ENCODE measurements around the gene CALY.

Gene CALY

DNA sequence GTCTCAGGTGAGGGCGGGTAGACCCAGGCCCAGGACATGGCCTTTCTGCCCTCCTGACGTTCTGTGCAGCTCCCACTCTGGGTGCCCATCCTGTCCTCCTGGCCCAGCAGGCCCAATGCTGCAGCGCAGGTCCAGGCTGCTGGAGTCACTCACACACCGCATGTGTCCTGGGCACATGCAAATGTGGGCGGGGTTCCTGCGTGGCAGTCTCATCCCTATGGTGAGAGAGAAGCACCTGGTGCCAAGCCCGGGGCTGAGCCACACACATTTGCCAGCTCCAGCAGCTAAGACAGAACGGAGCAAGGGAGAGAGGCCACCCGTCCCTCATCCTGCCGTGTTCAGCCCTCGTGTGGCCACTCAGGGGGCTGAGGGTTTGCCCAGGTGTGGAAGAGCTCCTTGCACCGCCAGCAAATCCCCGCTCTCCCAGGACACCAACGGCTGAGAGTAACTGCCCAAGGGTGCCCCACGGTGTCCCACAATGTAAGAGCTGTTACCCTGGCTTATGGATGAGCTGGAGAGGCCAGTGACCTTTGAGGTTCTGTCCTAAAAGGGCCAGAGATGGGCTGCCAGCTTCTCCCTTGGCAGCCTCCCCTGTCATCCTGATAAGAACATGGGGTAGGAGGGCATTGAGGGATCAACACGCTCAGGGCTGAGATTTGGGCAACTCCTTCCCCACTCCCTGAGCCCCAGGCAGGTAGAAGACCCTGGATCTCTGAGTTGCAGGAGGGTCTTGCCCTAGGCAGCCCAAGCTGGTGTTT is 16.7 kb upstream of the CALY start:
- H3K27ac ChIP-seq = no peak overlapping the region
- TF ChIP-seq, protein P1, sequence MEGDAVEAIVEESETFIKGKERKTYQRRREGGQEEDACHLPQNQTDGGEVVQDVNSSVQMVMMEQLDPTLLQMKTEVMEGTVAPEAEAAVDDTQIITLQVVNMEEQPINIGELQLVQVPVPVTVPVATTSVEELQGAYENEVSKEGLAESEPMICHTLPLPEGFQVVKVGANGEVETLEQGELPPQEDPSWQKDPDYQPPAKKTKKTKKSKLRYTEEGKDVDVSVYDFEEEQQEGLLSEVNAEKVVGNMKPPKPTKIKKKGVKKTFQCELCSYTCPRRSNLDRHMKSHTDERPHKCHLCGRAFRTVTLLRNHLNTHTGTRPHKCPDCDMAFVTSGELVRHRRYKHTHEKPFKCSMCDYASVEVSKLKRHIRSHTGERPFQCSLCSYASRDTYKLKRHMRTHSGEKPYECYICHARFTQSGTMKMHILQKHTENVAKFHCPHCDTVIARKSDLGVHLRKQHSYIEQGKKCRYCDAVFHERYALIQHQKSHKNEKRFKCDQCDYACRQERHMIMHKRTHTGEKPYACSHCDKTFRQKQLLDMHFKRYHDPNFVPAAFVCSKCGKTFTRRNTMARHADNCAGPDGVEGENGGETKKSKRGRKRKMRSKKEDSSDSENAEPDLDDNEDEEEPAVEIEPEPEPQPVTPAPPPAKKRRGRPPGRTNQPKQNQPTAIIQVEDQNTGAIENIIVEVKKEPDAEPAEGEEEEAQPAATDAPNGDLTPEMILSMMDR (conservative IDR thresholded peaks at IDR 0.05) = no peak

DNA sequence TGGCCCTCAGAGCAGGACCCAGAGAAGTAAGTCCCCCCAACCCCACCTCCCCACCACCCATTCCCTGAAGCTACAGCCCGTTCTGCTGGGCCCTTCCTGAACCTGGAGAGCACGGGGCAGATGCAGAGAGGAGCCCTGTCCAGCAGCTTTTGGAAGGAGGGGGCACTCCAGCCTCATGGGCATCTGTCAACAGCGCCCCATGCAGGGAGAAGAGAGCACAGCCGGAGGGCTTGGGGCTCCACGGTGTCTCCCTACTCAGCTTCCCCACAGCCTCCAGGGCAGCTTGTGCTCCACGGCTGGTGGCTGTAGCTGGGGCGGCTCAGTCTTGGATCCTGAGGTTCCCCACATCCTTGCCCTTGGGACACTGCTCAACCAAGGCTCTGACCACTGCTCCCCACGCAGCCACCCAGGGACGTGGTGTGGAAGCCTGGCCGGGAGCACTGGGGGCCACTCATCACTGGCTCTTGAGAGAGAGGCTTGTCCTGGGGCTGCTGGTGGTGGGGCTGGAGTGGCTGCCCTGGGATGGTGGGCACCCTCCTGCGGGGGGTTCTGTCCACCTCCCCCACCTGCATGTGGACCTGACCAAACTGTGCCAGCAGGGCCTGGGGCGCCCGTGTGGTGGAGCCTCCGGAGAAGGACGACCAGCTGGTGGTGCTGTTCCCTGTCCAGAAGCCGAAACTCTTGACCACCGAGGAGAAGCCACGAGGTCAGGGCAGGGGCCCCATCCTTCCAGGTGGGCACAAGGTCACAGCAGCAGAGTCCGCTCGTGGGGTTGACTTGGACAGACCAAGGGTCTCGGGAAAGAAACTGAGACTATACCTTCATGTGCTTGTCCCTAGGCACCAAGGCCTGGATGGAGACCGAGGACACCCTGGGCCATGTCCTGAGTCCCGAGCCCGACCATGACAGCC is 15.0 kb upstream of the CALY start:
- TF ChIP-seq, protein P1 (conservative IDR thresholded peaks at IDR 0.05) = no peak
- no peak overlapping the region for H3K27ac ChIP-seq

DNA sequence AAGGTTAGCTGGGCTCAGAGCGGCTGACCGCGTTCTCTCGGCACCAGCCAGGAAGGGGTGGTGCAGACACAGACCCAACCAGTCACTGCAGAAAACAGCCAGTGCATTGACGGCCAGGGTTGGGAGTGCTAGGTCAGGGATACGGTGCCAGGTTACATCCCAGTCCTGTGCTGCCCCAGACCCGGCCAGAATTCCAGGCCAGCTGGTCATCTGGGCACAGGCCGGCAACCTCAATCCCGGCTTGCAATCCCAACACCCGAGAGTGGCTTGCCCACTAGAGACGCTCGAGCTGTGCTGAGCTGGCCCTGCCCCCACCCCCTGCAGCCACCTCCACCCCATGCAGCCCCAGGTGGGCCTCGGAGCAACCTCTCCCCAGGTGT is 14.2 kb upstream of the CALY start:
- TF ChIP-seq, protein P1 (conservative IDR thresholded peaks at IDR 0.05) = no peak
- no peak overlapping the region for H3K27ac ChIP-seq

DNA sequence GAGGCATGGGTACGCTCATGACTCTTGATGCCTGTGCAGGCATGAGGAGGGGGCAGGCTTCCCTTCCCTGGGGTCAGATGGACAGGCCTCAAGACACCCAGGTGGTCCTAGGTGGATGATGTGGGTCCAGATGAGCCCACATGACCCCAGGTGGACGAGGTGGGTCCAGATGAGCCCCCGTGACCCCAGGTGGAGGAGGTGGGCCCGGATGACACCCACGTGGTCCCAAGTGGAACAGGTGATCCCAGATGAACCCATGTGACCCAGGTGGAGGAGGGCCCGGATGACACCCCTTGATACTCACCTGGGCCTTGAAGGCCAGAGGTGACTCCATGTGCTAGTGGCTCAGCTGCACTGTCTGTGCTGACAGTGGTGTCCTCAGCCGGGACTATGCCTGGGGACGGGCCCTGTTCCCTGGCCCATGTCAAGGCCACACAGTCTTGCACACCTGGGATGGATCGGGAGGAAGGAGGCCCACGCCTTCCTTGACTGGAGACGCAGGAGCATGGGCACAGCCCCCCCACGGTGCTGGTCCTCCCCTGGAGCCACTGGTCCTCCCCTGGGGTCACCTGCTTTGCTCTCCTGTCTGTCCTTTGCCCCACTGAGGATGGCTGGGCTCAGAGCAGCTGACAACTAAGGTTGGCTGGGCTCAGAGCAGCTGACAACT is 13.7 kb upstream of the CALY start:
- no peak overlapping the region for H3K27ac ChIP-seq
- TF ChIP-seq, protein P1 (conservative IDR thresholded peaks at IDR 0.05) = no peak

DNA sequence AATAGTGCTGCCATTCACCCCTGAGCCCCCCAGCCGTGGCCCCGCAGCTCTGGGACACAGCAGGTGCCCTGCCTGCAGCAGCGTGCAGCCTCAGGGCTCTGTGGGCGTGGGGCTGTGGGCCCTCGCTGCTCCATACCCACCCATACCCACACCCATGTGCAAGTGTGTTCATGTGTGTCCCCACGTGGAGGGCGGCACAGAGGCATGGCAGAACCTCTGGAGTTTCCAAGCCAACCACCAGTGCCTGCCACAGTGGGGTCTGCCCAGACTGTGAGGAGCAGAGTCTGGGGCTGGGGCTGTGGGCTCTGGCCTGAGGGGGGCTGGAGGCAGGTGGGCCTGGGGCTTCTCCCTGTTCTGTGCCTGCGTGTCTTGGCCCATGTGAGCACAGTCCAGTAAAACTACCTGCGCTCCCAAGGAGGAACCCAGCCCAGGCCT is 12.9 kb upstream of the CALY start:
- TF ChIP-seq, protein P1 (conservative IDR thresholded peaks at IDR 0.05) = no peak
- H3K27ac ChIP-seq = no peak overlapping the region

DNA sequence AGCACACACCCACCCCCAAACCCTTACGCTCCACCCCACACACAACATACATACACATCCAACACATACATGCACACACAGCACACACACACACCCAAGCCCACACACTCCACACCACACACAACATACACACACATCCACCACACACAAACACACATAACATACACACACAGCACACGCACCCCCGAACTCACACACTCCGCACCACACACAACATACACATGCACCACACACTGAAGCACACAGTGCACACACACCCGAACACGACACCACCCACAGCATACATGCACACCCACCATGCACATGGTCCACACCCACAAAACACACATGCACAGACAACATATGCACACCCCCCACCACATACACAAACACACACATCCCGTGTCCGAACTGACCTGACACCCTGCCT is 12.5 kb upstream of the CALY start:
- no peak overlapping the region for H3K27ac ChIP-seq

More for the DNA sequence above, 12.5 kb upstream of the CALY start:
- TF ChIP-seq, protein P1 (conservative IDR thresholded peaks at IDR 0.05) = no peak

Data from VCaP (cell line).